ENCODE results near the gene ABCC3.

GRCh38 chr17:50589095-50589705, 45.5 kb upstream of the ABCC3 start:
- TF ChIP-seq EP300 (IDR thresholded peaks at IDR 0.05; ENCODE audit: low read depth) (no peak), CTCF (IDR thresholded peaks at IDR 0.05) (no peak), POLR2A (IDR thresholded peaks at IDR 0.05) (no peak)
